Spleen (tissue), 7 donors: ENCODE measurements around the gene TUBA1B.

Experiments used
- POLR2A ChIP-seq, 3 donors: fragments of 450-650 bp; IDR thresholded peaks; one replicate each; pipeline ENCODE4 v1.5.1; 2017; ENCODE audit warnings: antibody characterized with exemption in 3 of 3, mild to moderate bottlenecking in 1 of 3
- POLR2AphosphoS5 ChIP-seq, 3 donors: sonication (generic); formaldehyde crosslinking; IDR thresholded peaks; one replicate each; pipeline ENCODE4 v1.5.1; 2017; ENCODE audit warnings: antibody characterized with exemption in 3 of 3
- TF ChIP-seq, protein P1 (sequence below), 11 experiments: fragments of 200-600 bp in 7 of 11; fragments of 450-650 bp in 4 of 11; sonication (generic) in 4 of 11; IDR thresholded peaks in 8 of 11; conservative IDR thresholded peaks in 3 of 11; 1 replicate in 7 of 11; 2 replicates in 4 of 11; pipeline versions ENCODE4 v1.4.0 to v1.8.0; 2016 to 2021; ENCODE audit warnings: antibody characterized with exemption in 11 of 11, inconsistent platforms in 4 of 11, mild to moderate bottlenecking in 1 of 11
- donor health status: DM: no; HTN: no; CAD: no; lungs with moderate emphysema.
- donor health status: DM: no; HTN: no; CAD: no.
- donor health status: DM: no; HTN: no; CAD: no.

DNA sequence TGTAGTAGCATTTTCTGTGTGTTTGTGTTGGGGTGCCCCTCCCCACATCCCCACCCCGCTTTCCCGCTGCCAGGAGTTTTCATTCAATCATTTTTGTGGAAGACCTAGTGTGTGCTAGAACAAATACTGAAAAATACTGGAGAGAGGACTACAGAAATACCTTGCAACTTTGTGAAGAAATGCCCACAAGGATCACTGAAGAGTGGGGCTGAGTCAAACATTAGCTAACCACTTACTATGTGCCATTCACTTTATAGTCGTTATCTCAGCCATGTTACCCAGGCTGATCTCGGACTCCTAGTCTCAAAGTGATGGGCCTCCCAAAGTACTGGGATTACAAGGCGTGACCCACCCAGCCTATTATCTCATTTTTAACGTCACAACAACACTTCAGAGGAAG lies 20.0 kb downstream of the TUBA1B start:
- TF ChIP-seq, protein P1, sequence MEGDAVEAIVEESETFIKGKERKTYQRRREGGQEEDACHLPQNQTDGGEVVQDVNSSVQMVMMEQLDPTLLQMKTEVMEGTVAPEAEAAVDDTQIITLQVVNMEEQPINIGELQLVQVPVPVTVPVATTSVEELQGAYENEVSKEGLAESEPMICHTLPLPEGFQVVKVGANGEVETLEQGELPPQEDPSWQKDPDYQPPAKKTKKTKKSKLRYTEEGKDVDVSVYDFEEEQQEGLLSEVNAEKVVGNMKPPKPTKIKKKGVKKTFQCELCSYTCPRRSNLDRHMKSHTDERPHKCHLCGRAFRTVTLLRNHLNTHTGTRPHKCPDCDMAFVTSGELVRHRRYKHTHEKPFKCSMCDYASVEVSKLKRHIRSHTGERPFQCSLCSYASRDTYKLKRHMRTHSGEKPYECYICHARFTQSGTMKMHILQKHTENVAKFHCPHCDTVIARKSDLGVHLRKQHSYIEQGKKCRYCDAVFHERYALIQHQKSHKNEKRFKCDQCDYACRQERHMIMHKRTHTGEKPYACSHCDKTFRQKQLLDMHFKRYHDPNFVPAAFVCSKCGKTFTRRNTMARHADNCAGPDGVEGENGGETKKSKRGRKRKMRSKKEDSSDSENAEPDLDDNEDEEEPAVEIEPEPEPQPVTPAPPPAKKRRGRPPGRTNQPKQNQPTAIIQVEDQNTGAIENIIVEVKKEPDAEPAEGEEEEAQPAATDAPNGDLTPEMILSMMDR (IDR thresholded peaks at IDR 0.05 in 8 of 11, conservative IDR thresholded peaks at IDR 0.05 in 3 of 11): no peak
- no peak for TF ChIP-seq POLR2AphosphoS5 (IDR thresholded peaks at IDR 0.05)
- no peak for TF ChIP-seq POLR2A (IDR thresholded peaks at IDR 0.05)
